HG03135 (cell line): Measurements from ENCODE around the gene ZNF385C.
A peak's percentile ranks its signal among the peaks of the same experiment; 100 is the strongest.
"Not testable (repeated sequence)": the region's sequence is repeated elsewhere in the genome, so short reads cannot be mapped to it uniquely, and the experiment has no call there.

Source experiments
- ATAC-seq: cut with Tn5 transposase; IDR thresholded peaks from one replicate; pipeline ENCODE4 v1.9.1; 2021; ENCODE audit warnings: mild to moderate bottlenecking, moderate library complexity; ENCODE audit not compliant: unreplicated experiment

The ZNF385C gene

GRCh38 chr17:42026857-42027589 lies 71.2 kb downstream of the ZNF385C start:
- no peak for ATAC-seq

- no peak for ATAC-seq
Measured at GRCh38 chr17:42025936-42026335, 72.3 kb downstream of the ZNF385C start.

- no peak for ATAC-seq
Measured at GRCh38 chr17:42025191-42025579, 73.1 kb downstream of the ZNF385C start.

GRCh38 chr17:42023524-42024349 lies 74.5 kb downstream of the ZNF385C start:
- ATAC-seq = no peak

- ATAC-seq = not testable (repeated sequence)
Measured at GRCh38 chr17:42020845-42021244, 77.4 kb downstream of the ZNF385C start.

- ATAC-seq = peak; percentile 50
Measured at GRCh38 chr17:42019509-42020404, 78.5 kb downstream of the ZNF385C start, which contains the start of gene NKIRAS2. Gene NKIRAS2 (plus strand): TSS chr17:42020090. CDS start chr17:42021578, 1,488 bp downstream.

GRCh38 chr17:42018988-42019387 lies 79.3 kb downstream of the ZNF385C start:
- no peak for ATAC-seq

- ATAC-seq = no peak
Measured at GRCh38 chr17:42018339-42018738, 79.9 kb downstream of the ZNF385C start.

GRCh38 chr17:42017866-42018200 lies 80.4 kb downstream of the ZNF385C start:
- ATAC-seq = peak; percentile 11

GRCh38 chr17:42016941-42017865 lies 81.1 kb downstream of the ZNF385C start, which contains the start of gene DNAJC7:
Gene DNAJC7 (minus strand): TSS chr17:42017439. CDS start chr17:42017416, 23 bp downstream.
- peak; percentile 72 for ATAC-seq

- ATAC-seq = no peak
Measured at GRCh38 chr17:42016411-42016831, 81.9 kb downstream of the ZNF385C start.

- ATAC-seq = not testable (repeated sequence)
Measured at GRCh38 chr17:42013740-42014139, 84.5 kb downstream of the ZNF385C start.

GRCh38 chr17:42012363-42012762 lies 85.9 kb downstream of the ZNF385C start:
- ATAC-seq = not testable (repeated sequence)

- no peak for ATAC-seq
Measured at GRCh38 chr17:42010898-42011516, 87.3 kb downstream of the ZNF385C start.

GRCh38 chr17:42010266-42010680 lies 88.0 kb downstream of the ZNF385C start:
- ATAC-seq = not testable (repeated sequence)

- no peak for ATAC-seq
Measured at GRCh38 chr17:42009170-42009569, 89.1 kb downstream of the ZNF385C start.

GRCh38 chr17:42005166-42005565 lies 93.1 kb downstream of the ZNF385C start:
- ATAC-seq = no peak

GRCh38 chr17:42002792-42003301 lies 95.4 kb downstream of the ZNF385C start:
- ATAC-seq = no peak

- no peak for ATAC-seq
Measured at GRCh38 chr17:42002175-42002791, 96.0 kb downstream of the ZNF385C start.
